ENCODE data around the gene ELOVL7. TPM values are rescaled to one million over a fixed set of nuclear protein-coding genes. Genes with fewer than 3 reads are reported as not detected.

The ELOVL7 gene
- total and polyA plus RNA-seq, 2 donors (not counting 3 experiments of a cell fraction or from before 2014, with no cell fraction given): 0.01 to 0.09 TPM

DNA sequence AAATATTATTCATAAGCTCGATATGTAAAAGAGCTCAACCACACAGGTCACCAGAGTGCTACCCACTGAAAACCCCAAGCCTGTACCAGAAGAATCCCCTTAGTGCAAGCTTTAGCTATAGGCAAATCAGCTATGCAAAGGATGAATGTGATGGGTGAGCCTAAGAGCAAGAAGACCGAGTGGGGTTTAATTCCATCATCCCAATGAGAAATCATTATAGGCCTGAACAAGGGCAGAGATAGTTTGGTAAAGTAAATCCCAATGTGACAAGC lies 21.8 kb downstream of the ELOVL7 start:
- no peaks in the 10 kb centered on the region for H3K79me2 ChIP-seq (ENCODE audit: control insufficient read depth, insufficient read depth, low read length)
- TF ChIP-seq POLR2A (IDR thresholded peaks at IDR 0.05; ENCODE audit: low read depth, low read length): no peak
- TF ChIP-seq POLR2AphosphoS5 (IDR thresholded peaks at IDR 0.05; ENCODE audit: insufficient read depth, low read depth, low read length): no peak
- TF ChIP-seq JUN (IDR thresholded peaks at IDR 0.05; ENCODE audit: borderline replicate concordance, insufficient read depth, insufficient read length, low read depth): no peak
- no peak for TF ChIP-seq EZH2 (IDR thresholded peaks at IDR 0.05; ENCODE audit: borderline replicate concordance, low read depth, low read length, severe bottlenecking)
- no peak for TF ChIP-seq FOS (IDR thresholded peaks at IDR 0.05; ENCODE audit: borderline replicate concordance, insufficient read depth, low read length)
- BruUV-seq (replicated peaks): no TSS peak
- H3K4me1 ChIP-seq (ENCODE audit: control insufficient read depth, extremely low read depth, insufficient read depth, low read length): no peaks in the 10 kb centered on the region
- no peaks in the 10 kb centered on the region for H4K20me1 ChIP-seq (replicated peaks; ENCODE audit: control insufficient read depth, extremely low read depth, insufficient read depth, low read length)
- H3K9me3 ChIP-seq (replicated peaks; ENCODE audit: control insufficient read depth, insufficient read depth, low read length): no peaks in the 10 kb centered on the region
- no peaks in the 10 kb centered on the region for H3K9me1 ChIP-seq (replicated peaks; ENCODE audit: control insufficient read depth, extremely low read depth, insufficient read depth, low read length)
- H3K36me3 ChIP-seq (ENCODE audit: control insufficient read depth in 2 of 2, extremely low read depth in 1 of 2, insufficient read depth in 2 of 2, low read length in 2 of 2): no peaks in the 10 kb centered on the region
- DNase-seq (ENCODE audit: low read depth, low spot score): no peak
- intact Hi-C loops (cut with micrococcal nuclease) (no loop called here), dilution Hi-C loops (cut with MboI; ENCODE audit: extremely low pct_ligation_motif_present, low sequenced_read_pairs) (no loop called here)
- H3K27me3 ChIP-seq (ENCODE audit: control insufficient read depth in 2 of 2, insufficient read depth in 2 of 2, low read length in 2 of 2): peaks cover 0 to 2% of the 10 kb centered on the region in 2 experiments
- no peak overlapping the region for H3K4me3 ChIP-seq (replicated peaks in 1 of 3; ENCODE audit: insufficient read depth in 1 of 3, low read depth in 1 of 3, low read length in 3 of 3)
- no peak for FAIRE-seq
- ChIA-PET POLR2A (no interaction called here), CTCF (no interaction called here)
- H3K9ac ChIP-seq (replicated peaks; ENCODE audit: extremely low read depth, insufficient read depth, low read length): no peak overlapping the region
- no peak overlapping the region for H3K27ac ChIP-seq (ENCODE audit: insufficient read depth, low read depth, low read length)
- no peak overlapping the region for H2AFZ ChIP-seq (ENCODE audit: low read depth, low read length)
- H3K4me2 ChIP-seq (ENCODE audit: insufficient read depth, low read length): no peak overlapping the region

DNA sequence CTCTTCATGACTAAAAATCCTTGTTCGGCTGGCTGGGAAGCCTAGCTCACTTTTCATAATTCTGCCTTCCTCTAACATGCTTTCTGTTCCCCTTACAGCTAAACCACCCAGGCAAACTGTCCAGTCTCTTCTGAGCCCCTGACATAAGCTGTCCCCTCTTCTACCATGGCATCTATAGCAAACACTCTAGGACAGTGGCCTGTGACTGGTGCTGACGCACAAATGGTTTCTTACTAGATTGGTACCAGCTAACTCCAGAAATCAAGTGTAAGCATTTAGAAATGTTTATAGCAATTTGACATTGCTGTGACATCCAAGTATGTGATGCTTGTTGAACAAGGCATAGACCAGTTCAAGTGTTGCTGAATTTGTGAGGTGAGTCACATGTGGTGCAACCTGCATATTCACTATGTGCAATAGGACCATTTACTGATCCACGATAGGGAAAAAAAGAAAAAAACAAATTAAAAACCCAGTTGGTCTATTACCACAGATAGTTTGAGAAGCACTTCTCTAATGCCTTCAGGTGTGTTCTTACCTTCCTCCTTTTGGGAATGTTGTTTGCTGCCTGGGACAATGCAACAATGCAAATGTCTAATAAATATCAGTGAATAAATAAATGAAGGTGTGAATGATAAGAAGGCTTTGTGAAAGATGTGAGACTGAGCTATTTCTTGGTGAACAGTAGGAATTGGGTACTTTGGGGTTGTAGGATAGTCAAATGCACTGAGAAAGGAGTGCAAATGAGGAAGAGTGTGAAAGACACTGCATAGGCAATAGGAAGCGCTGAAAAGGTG lies 22.4 kb downstream of the ELOVL7 start:
- DNase-seq (ENCODE audit: low read depth, low spot score) (no peak), FAIRE-seq (no peak)
- no peaks in the 10 kb centered on the region for H3K9me1 ChIP-seq (replicated peaks; ENCODE audit: control insufficient read depth, extremely low read depth, insufficient read depth, low read length)
- dilution Hi-C loops (cut with MboI; ENCODE audit: extremely low pct_ligation_motif_present, low sequenced_read_pairs): no loop called here
- H3K36me3 ChIP-seq (ENCODE audit: control insufficient read depth in 2 of 2, extremely low read depth in 1 of 2, insufficient read depth in 2 of 2, low read length in 2 of 2): no peaks in the 10 kb centered on the region
- H3K9me3 ChIP-seq (replicated peaks; ENCODE audit: control insufficient read depth, insufficient read depth, low read length): no peaks in the 10 kb centered on the region
- H2AFZ ChIP-seq (ENCODE audit: low read depth, low read length): no peak overlapping the region
- H3K9ac ChIP-seq (replicated peaks; ENCODE audit: extremely low read depth, insufficient read depth, low read length): no peak overlapping the region
- H3K4me1 ChIP-seq (ENCODE audit: control insufficient read depth, extremely low read depth, insufficient read depth, low read length): no peaks in the 10 kb centered on the region
- no peak overlapping the region for H3K4me3 ChIP-seq (replicated peaks in 1 of 3; ENCODE audit: insufficient read depth in 1 of 3, low read depth in 1 of 3, low read length in 3 of 3)
- ChIA-PET POLR2A (no interaction called here), CTCF (no interaction called here)
- no TSS peak for BruUV-seq (replicated peaks)
- intact Hi-C loops (cut with micrococcal nuclease): no loop called here
- H3K27me3 ChIP-seq (ENCODE audit: control insufficient read depth in 2 of 2, insufficient read depth in 2 of 2, low read length in 2 of 2): peaks cover 0 to 2% of the 10 kb centered on the region in 2 experiments
- no peak overlapping the region for H3K4me2 ChIP-seq (ENCODE audit: insufficient read depth, low read length)
- H3K79me2 ChIP-seq (ENCODE audit: control insufficient read depth, insufficient read depth, low read length): no peaks in the 10 kb centered on the region
- no peaks in the 10 kb centered on the region for H4K20me1 ChIP-seq (replicated peaks; ENCODE audit: control insufficient read depth, extremely low read depth, insufficient read depth, low read length)
- TF ChIP-seq POLR2A (IDR thresholded peaks at IDR 0.05; ENCODE audit: low read depth, low read length) (no peak), JUN (IDR thresholded peaks at IDR 0.05; ENCODE audit: borderline replicate concordance, insufficient read depth, insufficient read length, low read depth) (no peak), EZH2 (IDR thresholded peaks at IDR 0.05; ENCODE audit: borderline replicate concordance, low read depth, low read length, severe bottlenecking) (no peak)
- TF ChIP-seq, protein P1, sequence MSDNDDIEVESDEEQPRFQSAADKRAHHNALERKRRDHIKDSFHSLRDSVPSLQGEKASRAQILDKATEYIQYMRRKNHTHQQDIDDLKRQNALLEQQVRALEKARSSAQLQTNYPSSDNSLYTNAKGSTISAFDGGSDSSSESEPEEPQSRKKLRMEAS (IDR thresholded peaks at IDR 0.05; ENCODE audit: insufficient read depth, insufficient read length): no peak
- H3K27ac ChIP-seq (ENCODE audit: insufficient read depth, low read depth, low read length): no peak overlapping the region
